Prostate gland (tissue), 2 donors: ENCODE results near the gene EEFSEC. TPM values are rescaled to one million over a fixed set of nuclear protein-coding genes. Genes with fewer than 3 reads are reported as not detected.

ENCODE experiments used
- DNase-seq: peaks from one replicate; pipeline ENCODE4 v3.0.0-alpha.2; 2019; ENCODE audit warnings: low spot score
- H3K27ac ChIP-seq, 2 donors: fragments of 200-600 bp; sonication (generic); 2 replicates each; pipeline ENCODE4 v1.5.1; 2017 to 2019
- H3K27me3 ChIP-seq: fragments of 200-600 bp; sonication (generic); replicated peaks from 2 replicates; pipeline ENCODE4 v1.5.1; 2019; ENCODE audit not compliant: insufficient read depth
- H3K36me3 ChIP-seq, 2 donors: fragments of 200-600 bp; sonication (generic); 1 replicate in 1 of 2; 2 replicates in 1 of 2; pipeline versions ENCODE4 v1.5.1 to v1.8.1; 2017 to 2019
- H3K4me1 ChIP-seq: fragments of 200-600 bp; sonication (generic); replicated peaks from 2 replicates; pipeline ENCODE4 v1.5.1; 2019
- H3K4me3 ChIP-seq, 2 donors: fragments of 200-600 bp; sonication (generic); 2 replicates each; pipeline ENCODE4 v1.5.1; 2017 to 2019
- H3K9me3 ChIP-seq: fragments of 200-600 bp; sonication (generic); 2 replicates; pipeline ENCODE4 v1.5.1; 2017
- POLR2A ChIP-seq: fragments of 450-650 bp; IDR thresholded peaks from one replicate; pipeline ENCODE4 v1.6.1; 2016; ENCODE audit warnings: antibody characterized with exemption, mild to moderate bottlenecking
- POLR2AphosphoS5 ChIP-seq: sonication (generic); formaldehyde crosslinking; IDR thresholded peaks from one replicate; pipeline ENCODE4 v1.6.1; 2017; ENCODE audit warnings: antibody characterized with exemption
- WGBS: methylation state at CpG from one replicate; pipeline ENCODE4 v1.1.5; 2018; 5-methylcytosine and 5-hydroxymethylcytosine counted together
- intact Hi-C: fragments of 100-400 bp; cut with DNase I; formaldehyde crosslinking; loops from one replicate; pipeline ENCODE4 v1.14.2; 2022
- total RNA-seq, 2 donors: library from RNA; depleted of rRNA; stranded (reverse); fragments of >200 nt; gene quantifications; one replicate each; pipeline ENCODE4 v1.1.0, GENCODE V29; 2016
- TF ChIP-seq, protein P1 (sequence below), 4 experiments: fragments of 200-600 bp in 2 of 4; fragments of 450-650 bp in 2 of 4; sonication (generic) in 2 of 4; IDR thresholded peaks; 1 replicate in 3 of 4; 2 replicates in 1 of 4; pipeline ENCODE4 v1.5.1; 2016 to 2019; ENCODE audit warnings: antibody characterized with exemption in 4 of 4, mild to moderate bottlenecking in 2 of 4, moderate library complexity in 2 of 4

Gene EEFSEC
- total RNA-seq, 2 donors from 2014 or later = 24.7 to 26.1 TPM

- no peak for DNase-seq
- no peaks in the 10 kb centered on the region for H3K9me3 ChIP-seq
- WGBS = 95% methylated on average over 4 of the region's 4 CpGs
- no peak for TF ChIP-seq POLR2A
- no peak for TF ChIP-seq POLR2AphosphoS5
- TF ChIP-seq, protein P1, sequence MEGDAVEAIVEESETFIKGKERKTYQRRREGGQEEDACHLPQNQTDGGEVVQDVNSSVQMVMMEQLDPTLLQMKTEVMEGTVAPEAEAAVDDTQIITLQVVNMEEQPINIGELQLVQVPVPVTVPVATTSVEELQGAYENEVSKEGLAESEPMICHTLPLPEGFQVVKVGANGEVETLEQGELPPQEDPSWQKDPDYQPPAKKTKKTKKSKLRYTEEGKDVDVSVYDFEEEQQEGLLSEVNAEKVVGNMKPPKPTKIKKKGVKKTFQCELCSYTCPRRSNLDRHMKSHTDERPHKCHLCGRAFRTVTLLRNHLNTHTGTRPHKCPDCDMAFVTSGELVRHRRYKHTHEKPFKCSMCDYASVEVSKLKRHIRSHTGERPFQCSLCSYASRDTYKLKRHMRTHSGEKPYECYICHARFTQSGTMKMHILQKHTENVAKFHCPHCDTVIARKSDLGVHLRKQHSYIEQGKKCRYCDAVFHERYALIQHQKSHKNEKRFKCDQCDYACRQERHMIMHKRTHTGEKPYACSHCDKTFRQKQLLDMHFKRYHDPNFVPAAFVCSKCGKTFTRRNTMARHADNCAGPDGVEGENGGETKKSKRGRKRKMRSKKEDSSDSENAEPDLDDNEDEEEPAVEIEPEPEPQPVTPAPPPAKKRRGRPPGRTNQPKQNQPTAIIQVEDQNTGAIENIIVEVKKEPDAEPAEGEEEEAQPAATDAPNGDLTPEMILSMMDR (IDR thresholded peaks at IDR 0.05) = no peak
- intact Hi-C loops = no loop called here
- no peak overlapping the region for H3K4me3 ChIP-seq
- H3K27me3 ChIP-seq = no peaks in the 10 kb centered on the region
- H3K36me3 ChIP-seq = no peaks in the 10 kb centered on the region
- H3K4me1 ChIP-seq = no peaks in the 10 kb centered on the region
- no peak overlapping the region for H3K27ac ChIP-seq
These were observed 35.7 kb downstream of the EEFSEC start for GRCh38 chr3:128188956-128189355.

GRCh38 chr3:128190501-128190900, 37.2 kb downstream of the EEFSEC start:
- no peak for TF ChIP-seq POLR2AphosphoS5
- TF ChIP-seq POLR2A = no peak
- TF ChIP-seq, protein P1 (IDR thresholded peaks at IDR 0.05) = no peak
- 93% methylated on average over 1 of the region's 1 CpG for WGBS
- Histone ChIP-seq H3K9me3 (no peaks in the 10 kb centered on the region), H3K36me3 (no peaks in the 10 kb centered on the region), H3K4me1 (no peaks in the 10 kb centered on the region), H3K27ac (no peak overlapping the region), H3K27me3 (no peaks in the 10 kb centered on the region), H3K4me3 (no peak overlapping the region)
- intact Hi-C loops = no loop called here
- no peak for DNase-seq

GRCh38 chr3:128192131-128192530, 38.9 kb downstream of the EEFSEC start:
- Histone ChIP-seq H3K27me3 (no peaks in the 10 kb centered on the region), H3K9me3 (no peaks in the 10 kb centered on the region), H3K4me1 (no peaks in the 10 kb centered on the region), H3K27ac (no peak overlapping the region), H3K36me3 (no peaks in the 10 kb centered on the region), H3K4me3 (no peak overlapping the region)
- no peak for TF ChIP-seq POLR2AphosphoS5
- TF ChIP-seq, protein P1 (IDR thresholded peaks at IDR 0.05) = no peak
- no peak for TF ChIP-seq POLR2A
- DNase-seq = no peak
- WGBS = 97% methylated on average over 7 of the region's 7 CpGs
- intact Hi-C loops = no loop called here

DNA sequence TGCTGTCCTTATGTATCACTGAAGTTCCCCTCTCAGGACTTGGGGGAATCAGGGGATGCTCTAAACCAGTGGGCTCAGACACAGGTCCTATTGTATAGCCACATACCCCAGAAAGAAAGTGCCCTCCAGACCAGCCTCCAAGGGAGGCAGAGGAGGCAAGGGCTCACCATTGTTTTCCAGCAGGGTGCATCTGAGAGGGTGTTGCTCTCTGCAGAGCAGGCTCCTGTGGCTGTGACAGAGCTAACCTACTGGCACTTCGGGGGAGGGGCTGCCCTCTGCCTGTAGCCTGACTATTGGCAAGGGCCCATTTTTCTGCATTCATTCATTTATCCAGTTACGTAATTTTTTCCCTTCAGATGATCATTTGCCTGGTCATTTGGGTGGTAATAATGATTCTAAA, 39.9 kb downstream of the EEFSEC start:
- TF ChIP-seq, protein P1 (IDR thresholded peaks at IDR 0.05) = no peak
- TF ChIP-seq POLR2AphosphoS5 (no peak), POLR2A (no peak)
- Histone ChIP-seq H3K27ac (no peak overlapping the region), H3K27me3 (no peaks in the 10 kb centered on the region), H3K4me3 (no peak overlapping the region), H3K36me3 (no peaks in the 10 kb centered on the region), H3K9me3 (no peaks in the 10 kb centered on the region), H3K4me1 (no peaks in the 10 kb centered on the region)
- DNase-seq = no peak
- intact Hi-C loops = no loop called here
- WGBS = 100% methylated on average over 2 of the region's 2 CpGs

GRCh38 chr3:128194843-128195242, 41.6 kb downstream of the EEFSEC start:
- Histone ChIP-seq H3K4me3 (no peak overlapping the region), H3K27me3 (no peaks in the 10 kb centered on the region), H3K27ac (no peak overlapping the region), H3K4me1 (no peaks in the 10 kb centered on the region), H3K9me3 (no peaks in the 10 kb centered on the region), H3K36me3 (no peaks in the 10 kb centered on the region)
- 32% methylated on average over 4 of the region's 4 CpGs for WGBS
- no peak for DNase-seq
- intact Hi-C loops = no loop called here
- TF ChIP-seq, protein P1 (IDR thresholded peaks at IDR 0.05) = no peak
- TF ChIP-seq POLR2A (no peak), POLR2AphosphoS5 (no peak)
